ENCODE data around the gene SLC26A9.

- TF ChIP-seq FOXJ3 (CRISPR knock-in tag; IDR thresholded peaks at IDR 0.05) (no peak), MXI1 (IDR thresholded peaks at IDR 0.05; ENCODE audit: low read depth, low read length) (no peak), CTCF (IDR thresholded peaks at IDR 0.05) (no peak)
These were observed 36.0 kb upstream of the SLC26A9 start for GRCh38 chr1:205979301-205979700.
